Body of pancreas (tissue), 4 donors: Measurements from ENCODE around the gene PCBP3. TPM values are rescaled to one million over a fixed set of nuclear protein-coding genes. Genes with fewer than 3 reads are reported as not detected.
A peak's percentile ranks its signal among the peaks of the same experiment; 100 is the strongest.

ENCODE experiments used
- ATAC-seq: fragments of 150-250 bp; one replicate; pipeline ENCODE4 v1.9.1; 2016
- DNase-seq, 4 donors: peaks; one replicate each; pipeline ENCODE4 v3.0.0-alpha.2; 2019
- H3K27ac ChIP-seq, 4 donors: fragments of 200-600 bp; sonication (generic); 1 replicate in 3 of 4; 2 replicates in 1 of 4; pipeline versions ENCODE4 v1.5.1 to v1.6.1; 2016 to 2019; ENCODE audit warnings: mild to moderate bottlenecking in 1 of 4, mixed read lengths in 1 of 4, moderate library complexity in 1 of 4
- H3K27me3 ChIP-seq, 2 donors: fragments of 200-600 bp; sonication (generic); one replicate each; pipeline ENCODE4 v1.6.0; 2016; ENCODE audit warnings: mild to moderate bottlenecking in 1 of 2
- H3K36me3 ChIP-seq, 2 donors: fragments of 200-600 bp; sonication (generic); replicated peaks in 1 of 2; 2 replicates each; pipeline ENCODE4 v1.5.1; 2016; ENCODE audit warnings: low read depth in 2 of 2; ENCODE audit not compliant: insufficient read depth in 1 of 2
- H3K4me1 ChIP-seq: fragments of 200-600 bp; sonication (generic); one replicate; pipeline ENCODE4 v1.6.0; 2016
- H3K4me3 ChIP-seq, 2 donors: fragments of 200-600 bp; sonication (generic); 1 replicate in 1 of 2; 2 replicates in 1 of 2; pipeline ENCODE4 v1.5.1; 2016 to 2019
- H3K9me3 ChIP-seq, 3 donors: fragments of 200-600 bp; sonication (generic); 1 replicate in 2 of 3; 2 replicates in 1 of 3; pipeline ENCODE4 v1.5.1; 2016
- CTCF ChIP-seq, 7 experiments: fragments of 450-650 bp in 4 of 7; fragments of 200-600 bp in 3 of 7; sonication (generic) in 3 of 7; IDR thresholded peaks; one replicate each; pipeline ENCODE4 v1.5.1; 2016 to 2019; ENCODE audit warnings: antibody characterized with exemption in 7 of 7
- POLR2A ChIP-seq, 3 donors: fragments of 450-650 bp; IDR thresholded peaks; one replicate each; pipeline ENCODE4 v1.6.1; 2016; ENCODE audit warnings: antibody characterized with exemption in 3 of 3, mild to moderate bottlenecking in 2 of 3
- WGBS, 2 donors: methylation state at CpG; one replicate each; pipeline ENCODE4 v1.1.5; 2017; 5-methylcytosine and 5-hydroxymethylcytosine counted together
- intact Hi-C: fragments of 100-400 bp; cut with DNase I; formaldehyde crosslinking; loops from one replicate; pipeline ENCODE4 v1.15.1; 2023
- total RNA-seq, 2 donors: library from RNA; depleted of rRNA; stranded (reverse); fragments of >200 nt; gene quantifications; one replicate each; pipeline ENCODE4 v1.1.0, GENCODE V29; 2016

Gene PCBP3
- total RNA-seq, 2 donors from 2014 or later = 1.3 to 4.6 TPM

- 87 to 92% methylated on average over 32 to 41 of the region's 45 CpGs for WGBS, 2 donors
- Histone ChIP-seq H3K27ac (no peak overlapping the region), H3K36me3 (no peaks in the 10 kb centered on the region), H3K4me3 (no peak overlapping the region), H3K27me3 (no peaks in the 10 kb centered on the region), H3K9me3 (no peaks in the 10 kb centered on the region), H3K4me1 (no peaks in the 10 kb centered on the region)
- ATAC-seq (no peak), DNase-seq (peak in 1 of 4 donors; percentile 10)
- TF ChIP-seq POLR2A (IDR thresholded peaks at IDR 0.05) (no peak), CTCF (IDR thresholded peaks at IDR 0.05) (no peak)
- intact Hi-C loops = no loop called here
Observed at GRCh38 chr21:45990741-45991605, 347.4 kb downstream of the PCBP3 start.

GRCh38 chr21:45991606-45992300, 348.2 kb downstream of the PCBP3 start:
- H3K27me3 ChIP-seq = no peaks in the 10 kb centered on the region
- TF ChIP-seq POLR2A (IDR thresholded peaks at IDR 0.05) = no peak
- TF ChIP-seq CTCF (IDR thresholded peaks at IDR 0.05) = no peak
- 79 to 92% methylated on average over 12 to 18 of the region's 18 CpGs for WGBS, 2 donors
- DNase-seq = no peak
- no peak for ATAC-seq
- no peaks in the 10 kb centered on the region for H3K36me3 ChIP-seq
- H3K9me3 ChIP-seq = no peaks in the 10 kb centered on the region
- no peaks in the 10 kb centered on the region for H3K4me1 ChIP-seq
- intact Hi-C loops = no loop called here
- H3K27ac ChIP-seq = no peak overlapping the region
- no peak overlapping the region for H3K4me3 ChIP-seq

Other genes with a start within 250 kb of the PCBP3 start
- gene COL18A1, start 238.6 kb upstream of the PCBP3 start, total RNA-seq = 100 to 1,000 TPM; 108 to 284 TPM
- gene SLC19A1, start 101.3 kb upstream of the PCBP3 start, total RNA-seq = 1 to 10 TPM; 2.6 to 7.0 TPM